ENCODE measurements around the gene PADI1. TPM values are rescaled to one million over a fixed set of nuclear protein-coding genes. Genes with fewer than 3 reads are reported as not detected.
A peak's percentile ranks its signal among the peaks of the same experiment; 100 is the strongest.
"Not testable (repeated sequence)": the region's sequence is repeated elsewhere in the genome, so short reads cannot be mapped to it uniquely, and the experiment has no call there.

The PADI1 gene
- polyA plus RNA-seq, 3 donors, result 0.06 to 0.22 (median 0.08) TPM

DNA sequence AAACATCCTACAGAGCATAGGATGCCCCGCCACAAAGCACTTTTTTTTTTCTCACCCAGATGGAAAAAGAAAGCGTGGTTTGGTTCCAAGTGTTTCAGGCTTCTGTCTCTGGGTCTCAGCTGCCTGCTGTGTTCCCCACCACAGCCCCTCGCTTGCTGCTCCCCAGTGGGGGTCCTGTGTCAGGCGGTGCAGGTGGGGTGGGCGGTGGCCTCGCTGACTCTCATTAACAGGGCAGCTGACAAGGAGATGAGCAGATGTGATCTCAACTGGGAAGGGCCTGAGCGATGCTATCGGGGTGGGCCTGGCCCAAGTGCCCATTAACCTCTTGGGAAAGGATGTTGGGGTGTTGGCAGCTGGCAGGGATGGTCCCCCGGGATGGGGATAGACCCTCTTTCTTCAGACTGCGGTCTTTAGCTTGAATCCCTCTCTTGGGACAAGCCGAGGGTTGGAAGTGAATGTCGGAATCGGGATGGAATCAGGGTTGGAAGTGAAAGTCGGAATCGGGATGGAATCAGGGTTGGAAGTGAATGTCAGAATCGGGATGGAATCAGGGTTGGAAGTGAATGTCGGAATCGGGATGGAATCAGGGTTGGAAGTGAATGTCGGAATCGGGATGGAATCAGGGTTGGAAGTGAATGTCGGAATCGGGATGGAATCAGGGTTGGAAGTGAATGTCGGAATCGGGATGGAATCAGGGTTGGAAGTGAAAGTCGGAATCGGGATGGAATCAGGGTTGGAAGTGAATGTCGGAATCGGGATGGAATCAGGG, 36.3 kb downstream of the PADI1 start:
- not testable (repeated sequence) for DNase-seq

DNA sequence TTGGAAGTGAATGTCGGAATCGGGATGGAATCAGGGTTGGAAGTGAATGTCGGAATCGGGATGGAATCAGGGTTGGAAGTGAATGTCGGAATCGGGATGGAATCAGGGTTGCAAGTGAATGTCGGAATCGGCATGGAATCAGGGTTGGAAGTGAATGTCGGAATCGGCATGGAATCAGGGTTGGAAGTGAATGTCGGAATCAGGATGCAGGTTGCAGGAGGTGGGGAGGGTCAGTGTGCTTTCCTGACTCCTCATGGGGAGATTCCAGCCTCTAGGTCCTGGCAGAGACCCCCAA, 36.8 kb downstream of the PADI1 start:
- DNase-seq, result not testable (repeated sequence)

DNA sequence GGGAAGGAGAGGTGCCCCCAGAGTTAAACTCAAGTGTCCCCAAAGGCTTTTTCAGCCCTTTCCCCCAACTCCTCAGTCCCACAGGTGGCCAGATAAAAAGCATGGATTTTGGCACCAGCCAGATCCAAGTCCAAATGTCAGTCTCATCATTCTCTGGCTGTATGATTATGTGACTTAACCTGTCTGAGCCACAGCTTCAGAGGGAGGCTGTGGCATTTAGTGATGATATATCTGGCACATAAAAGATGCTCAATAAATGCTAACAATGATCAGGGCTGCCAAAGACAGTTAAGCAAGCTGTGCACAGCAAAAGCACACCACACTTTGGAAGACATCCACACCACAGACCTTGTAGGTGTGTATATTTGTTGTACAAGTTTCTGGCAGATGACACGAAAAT, 38.3 kb downstream of the PADI1 start:
- no peak for DNase-seq

DNA sequence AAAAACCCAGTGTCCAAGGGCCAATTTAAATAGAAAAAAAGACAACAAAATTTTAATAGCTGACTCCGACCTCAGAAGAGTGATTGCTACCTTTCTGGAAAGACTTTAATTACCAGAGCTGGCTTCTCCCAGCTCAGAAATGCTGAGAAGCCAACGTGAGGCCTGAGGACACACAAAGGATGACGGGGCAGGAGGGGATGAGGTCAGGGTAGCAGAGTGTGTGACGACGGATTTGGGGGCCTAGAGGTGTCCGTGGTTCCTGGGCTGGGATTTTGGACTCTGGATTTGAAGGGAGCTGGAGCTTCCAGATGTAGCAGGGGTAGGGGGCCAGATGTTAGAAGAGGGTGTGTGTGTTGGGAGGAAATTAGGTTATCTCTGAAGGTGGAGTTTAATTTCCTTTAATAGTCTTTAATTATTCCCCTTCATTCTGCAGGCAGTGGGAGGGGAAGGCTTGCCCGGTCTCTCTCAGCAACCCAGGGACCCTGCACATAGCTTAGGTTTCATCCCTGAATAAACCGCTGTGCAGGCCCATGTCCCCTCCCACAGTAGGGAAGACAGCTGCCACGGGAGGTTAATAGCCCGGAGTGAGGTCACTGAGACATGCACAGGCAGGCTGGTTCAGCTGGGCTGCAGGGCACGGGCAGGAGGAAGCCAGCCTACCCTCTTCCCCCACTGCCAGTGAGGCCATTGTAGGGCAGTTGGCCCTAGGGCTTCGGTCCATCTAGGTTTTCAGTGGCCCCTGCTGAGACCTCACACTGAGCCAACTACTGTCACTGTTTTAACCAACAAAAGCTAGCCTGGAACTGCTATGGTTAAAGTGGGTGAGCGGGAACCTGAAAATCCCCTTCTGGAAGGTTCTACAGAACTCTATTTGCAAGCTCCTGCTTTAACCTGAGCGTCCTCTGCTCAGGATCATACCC, 40.2 kb downstream of the PADI1 start:
- DNase-seq, result peak; percentile 84

DNA sequence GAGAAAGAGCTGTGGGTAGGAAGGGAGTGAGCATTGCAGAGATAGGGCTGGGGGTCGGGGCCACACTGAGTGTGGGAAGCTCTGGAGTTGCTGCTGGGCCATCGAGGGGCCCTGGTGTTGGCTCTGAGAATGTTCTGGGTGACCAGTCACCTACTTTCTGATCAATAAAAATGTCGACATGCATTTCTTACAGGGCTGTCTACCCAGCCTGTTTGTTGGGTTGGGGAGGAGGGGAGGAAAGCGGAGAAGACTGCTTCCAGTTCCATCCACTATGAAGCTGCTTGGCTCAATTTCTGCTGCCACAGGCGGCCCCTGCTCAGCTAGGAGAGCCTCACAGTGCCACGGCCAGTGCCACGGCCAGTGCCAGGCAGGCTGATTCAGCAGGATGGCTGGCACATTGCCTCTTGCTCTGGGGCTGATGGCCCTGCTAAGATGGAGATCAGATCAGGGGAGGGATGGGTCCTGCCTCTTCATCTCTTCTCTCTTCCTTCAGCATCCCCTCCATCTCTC, 40.9 kb downstream of the PADI1 start:
- DNase-seq, result no peak

DNA sequence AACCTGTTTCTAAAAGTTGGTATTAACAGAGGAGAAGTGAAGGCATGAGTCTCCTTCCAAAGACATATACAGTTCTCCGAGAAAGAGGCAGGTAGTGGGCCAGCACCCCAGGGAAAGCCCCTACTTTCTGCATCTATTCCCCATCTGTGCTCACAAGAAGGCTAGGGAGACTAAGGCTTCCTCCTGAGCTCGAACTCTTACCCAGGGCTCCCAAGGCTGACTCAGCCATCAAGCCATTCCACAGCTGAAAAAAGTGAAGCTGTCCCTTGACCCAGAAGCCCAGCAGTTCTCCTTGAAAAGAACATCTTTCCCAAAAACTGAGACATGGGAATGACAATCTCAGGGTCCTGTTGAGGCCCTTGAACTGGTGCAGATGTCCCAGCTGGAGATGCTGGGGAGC, 42.0 kb downstream of the PADI1 start:
- DNase-seq, result no peak

DNA sequence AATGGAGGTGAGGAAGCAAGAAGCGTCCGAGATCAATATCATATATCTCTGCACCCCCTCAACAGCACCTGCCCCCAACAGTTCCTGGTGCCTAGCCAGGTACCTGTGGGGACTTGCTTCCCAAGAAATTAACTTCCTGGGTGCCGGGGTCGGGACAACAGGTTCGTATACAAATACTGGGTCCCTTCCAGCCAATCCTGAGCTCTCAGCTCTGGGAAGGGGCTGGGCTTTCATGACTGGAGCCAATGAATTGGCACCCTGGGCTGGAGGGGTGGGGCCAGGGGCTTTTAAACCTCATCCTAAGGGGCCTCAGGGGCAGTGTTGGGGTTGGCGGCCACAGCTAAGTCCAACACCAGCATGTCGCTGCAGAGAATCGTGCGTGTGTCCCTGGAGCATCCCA, 43.9 kb downstream of the PADI1 start, which contains the start of gene PADI3:
PADI3 (plus strand) TSS at position 318 of the 400 bp plus-strand sequence; CDS start at position 358, 40 bp downstream.
- DNase-seq, result no peak

DNA sequence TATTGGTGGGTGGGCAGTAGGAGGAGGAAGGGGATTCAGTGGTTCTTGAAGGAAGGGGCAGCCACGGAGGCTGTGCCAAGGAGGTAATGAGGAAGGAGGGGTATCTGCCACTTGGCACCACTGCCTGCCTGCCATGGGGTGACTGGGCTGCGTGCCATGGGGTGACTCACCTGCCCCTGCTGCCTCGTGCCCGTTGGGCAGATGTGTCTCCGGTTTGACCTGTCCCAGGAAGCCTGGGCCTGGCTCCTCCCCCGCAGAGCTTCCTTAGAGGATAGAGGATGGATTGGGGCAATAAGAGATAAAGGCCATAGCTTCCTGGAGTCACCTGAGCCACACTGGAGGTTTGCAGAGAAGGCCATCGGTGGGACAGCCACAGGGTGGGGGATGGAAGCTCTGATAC, 45.7 kb downstream of the PADI1 start:
- no peak for DNase-seq

DNA sequence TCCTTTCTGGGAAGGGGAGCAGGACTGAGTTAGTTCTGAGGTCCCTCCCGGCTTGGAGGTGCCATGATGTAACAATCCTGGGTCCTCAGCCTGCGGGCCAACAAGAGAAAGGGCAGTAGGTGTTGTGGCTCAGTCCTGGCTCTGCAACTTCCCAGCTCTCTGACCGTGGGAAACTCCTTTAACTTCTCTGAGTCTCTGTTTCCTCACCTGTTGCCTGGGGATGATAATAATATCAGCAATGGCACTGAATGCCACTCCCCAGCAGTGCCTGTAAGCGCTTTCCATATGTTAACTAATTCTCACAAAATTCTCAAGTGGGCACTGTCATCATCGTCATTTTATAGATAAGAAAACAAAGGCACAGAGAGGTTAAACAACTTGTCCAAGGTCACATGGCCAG, 46.3 kb downstream of the PADI1 start:
- DNase-seq, result no peak

DNA sequence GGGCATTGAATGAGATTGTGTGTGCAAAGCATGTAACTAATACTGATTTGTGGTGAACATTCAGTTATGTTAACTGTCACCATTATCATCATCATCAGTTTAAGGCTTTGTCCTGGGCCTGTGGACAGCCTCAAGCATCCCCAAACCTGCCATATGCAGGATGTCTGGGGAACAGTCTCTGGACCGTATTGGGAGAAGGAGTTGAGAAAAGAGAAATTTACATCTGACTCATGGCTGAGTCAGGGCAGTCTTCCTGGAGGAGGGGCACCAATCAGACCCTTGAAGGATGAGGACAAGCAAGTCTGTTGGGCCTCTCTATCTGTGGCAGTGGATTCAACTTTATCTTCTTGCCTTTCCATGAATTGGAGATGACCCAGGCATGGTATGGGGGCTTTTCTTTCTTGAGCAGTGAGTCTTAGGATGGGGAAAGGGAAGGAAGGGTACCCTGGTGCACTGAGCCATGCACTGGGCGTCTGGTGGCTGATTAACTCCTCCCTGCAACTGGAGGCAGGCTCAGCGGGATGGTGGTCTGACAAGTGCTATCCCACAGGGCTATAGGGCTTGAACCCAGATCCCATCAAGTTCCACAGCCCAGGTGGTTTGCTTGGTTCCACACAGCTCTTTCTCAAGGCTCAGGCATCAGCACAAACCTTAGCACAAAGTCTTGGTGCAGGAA, 46.9 kb downstream of the PADI1 start:
- no peak for DNase-seq

DNA sequence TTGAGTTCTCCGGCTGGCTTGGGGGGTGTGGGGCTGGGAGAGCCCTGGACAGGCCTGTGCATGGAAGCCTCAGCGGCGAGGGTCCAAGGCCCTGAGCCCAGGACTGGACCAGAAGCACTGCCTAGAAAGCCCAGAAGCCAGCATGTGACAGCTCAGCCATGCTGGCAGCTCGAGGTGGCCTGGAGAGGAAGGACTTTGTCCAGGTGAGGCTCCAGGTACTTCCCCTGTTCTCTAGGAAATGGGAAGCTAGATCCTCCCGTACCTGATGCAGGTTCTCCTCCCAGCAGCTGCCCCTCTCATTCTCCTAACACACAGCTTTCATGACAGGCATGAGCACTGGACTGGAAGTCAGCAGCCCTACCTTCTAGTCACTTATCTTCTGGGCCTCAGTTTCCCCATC, 50.4 kb downstream of the PADI1 start:
- no peak for DNase-seq

DNA sequence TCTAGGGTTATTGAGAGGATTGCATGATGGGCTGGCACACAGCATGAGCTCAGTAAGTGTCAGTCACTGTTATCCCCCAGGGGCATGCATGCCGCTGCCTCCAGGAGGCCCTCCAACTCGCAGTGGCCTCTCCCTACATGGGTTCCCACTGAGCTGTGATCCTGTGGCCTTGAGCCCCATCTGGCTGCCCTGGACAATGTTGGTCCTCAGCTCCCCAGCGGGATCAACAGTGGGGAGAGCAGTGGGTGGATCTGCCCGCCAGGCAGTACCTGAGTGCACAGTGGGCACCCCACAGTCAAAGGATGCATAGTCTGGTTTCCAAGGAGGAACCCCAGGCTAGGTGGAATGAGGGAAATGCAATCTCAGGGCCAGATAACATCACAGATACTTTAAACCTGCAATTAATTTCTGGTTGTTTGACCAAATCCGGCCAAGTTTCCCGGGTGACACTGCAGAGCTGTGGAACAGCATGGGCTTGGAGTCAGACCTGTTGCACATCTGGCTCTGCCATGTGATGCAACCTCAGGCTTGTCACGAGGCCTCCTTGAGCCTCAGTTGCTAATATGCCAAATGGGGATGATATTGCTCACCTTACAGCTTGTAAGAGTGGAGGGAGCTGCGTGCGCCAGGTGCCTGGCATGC, 53.3 kb downstream of the PADI1 start:
- no peak for DNase-seq

DNA sequence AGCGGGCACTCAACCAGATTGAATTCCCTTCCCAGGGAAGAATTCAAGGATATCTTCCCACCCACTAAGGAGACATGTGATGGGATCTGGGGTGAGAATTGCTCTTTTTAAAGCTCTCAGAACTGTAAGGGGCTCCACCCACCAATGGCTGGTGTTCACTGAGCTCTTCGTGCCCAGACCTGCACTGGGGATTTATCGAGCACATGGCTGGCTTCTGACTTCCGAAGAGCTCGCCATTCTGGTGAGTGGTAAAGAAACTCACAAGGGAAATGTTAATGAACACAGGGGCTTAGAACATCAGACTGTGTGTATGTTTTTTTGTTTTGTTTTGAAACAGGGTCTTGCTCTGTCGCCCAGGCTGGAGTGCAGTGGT, 53.8 kb downstream of the PADI1 start:
- no peak for DNase-seq

DNA sequence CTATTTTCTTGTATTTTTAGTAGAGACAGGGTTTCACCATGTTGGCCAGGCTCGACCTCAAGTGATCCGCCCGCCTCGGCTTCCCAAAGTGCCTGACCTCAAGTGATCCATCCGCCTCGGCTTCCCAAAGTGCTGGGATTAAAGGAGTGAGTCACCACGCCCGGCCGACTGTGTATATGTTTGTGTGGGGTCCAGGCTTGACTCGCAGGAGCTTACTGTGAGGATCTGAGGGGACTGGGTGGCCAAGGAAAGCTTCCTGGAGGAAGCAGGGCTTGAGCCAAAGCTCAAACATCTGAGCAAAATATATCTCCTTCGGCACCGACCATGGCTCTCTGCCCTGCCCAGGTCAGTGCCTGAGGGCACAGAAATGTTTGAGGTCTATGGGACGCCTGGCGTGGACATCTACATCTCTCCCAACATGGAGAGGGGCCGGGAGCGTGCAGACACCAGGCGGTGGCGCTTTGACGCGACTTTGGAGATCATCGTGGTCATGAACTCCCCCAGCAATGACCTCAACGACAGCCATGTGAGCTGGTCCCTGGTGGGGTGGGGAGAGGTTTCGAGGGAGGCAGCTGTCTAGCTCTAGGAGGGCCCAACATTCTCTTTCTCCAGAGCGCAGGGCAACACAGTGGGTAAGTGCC, 54.4 kb downstream of the PADI1 start:
- DNase-seq, result no peak

DNA sequence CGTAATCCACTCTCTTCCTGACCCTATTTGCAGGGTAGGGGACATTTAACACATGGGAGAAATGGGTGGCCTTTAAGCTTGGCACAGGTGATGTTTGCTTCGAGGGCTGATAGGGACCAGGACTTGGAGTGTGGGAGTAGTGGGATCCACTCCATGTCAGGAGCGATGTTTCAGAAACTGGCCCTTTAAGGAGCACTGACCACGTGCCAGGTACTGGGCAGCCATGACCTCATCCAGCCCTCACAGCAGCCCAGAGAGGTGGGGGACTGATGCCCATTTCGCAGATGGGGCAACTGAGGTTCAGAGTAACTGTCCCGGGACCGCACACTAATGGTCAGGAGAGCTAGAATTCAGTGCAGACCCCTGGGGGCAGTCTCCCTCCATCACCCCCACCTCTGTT, 55.3 kb downstream of the PADI1 start:
- DNase-seq, result no peak

DNA sequence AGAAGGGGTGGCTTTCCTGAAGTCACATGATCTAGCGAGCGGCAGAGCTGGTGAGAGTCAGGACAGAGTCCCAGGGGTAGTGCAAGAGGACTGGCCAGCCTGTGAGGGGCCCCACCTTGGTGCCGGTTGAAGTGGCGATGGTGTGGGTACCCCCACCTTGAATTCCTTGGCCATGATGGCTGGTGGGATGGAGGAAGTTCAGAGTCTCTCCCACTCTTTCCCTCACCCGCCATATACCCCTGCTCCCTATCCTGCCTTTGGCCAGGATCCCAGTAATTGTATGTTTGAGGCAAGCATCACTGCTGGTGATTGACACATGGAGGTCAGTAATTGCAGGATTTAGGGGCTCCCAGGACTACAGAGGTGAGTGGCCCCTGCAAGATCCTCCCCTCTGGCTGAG, 55.8 kb downstream of the PADI1 start:
- DNase-seq, result no peak

DNA sequence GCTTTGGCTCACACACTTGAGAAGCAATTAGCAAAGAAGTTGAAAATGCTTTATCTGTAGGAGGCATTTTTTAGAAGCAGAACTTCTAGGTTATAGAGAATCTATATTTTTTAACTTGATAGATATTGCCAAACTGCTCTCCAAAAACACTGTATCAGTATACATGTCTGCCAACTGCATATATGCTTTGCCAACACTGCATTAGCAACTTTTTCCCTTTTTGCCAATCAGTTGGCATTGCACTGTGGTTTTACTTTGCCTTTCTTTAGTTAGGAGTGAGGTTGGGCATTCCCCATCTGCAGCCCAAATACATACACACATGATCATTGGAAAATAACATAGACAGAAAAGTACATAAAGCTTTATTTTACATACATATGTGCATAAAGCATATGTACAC, 59.0 kb downstream of the PADI1 start:
- no peak for DNase-seq

DNA sequence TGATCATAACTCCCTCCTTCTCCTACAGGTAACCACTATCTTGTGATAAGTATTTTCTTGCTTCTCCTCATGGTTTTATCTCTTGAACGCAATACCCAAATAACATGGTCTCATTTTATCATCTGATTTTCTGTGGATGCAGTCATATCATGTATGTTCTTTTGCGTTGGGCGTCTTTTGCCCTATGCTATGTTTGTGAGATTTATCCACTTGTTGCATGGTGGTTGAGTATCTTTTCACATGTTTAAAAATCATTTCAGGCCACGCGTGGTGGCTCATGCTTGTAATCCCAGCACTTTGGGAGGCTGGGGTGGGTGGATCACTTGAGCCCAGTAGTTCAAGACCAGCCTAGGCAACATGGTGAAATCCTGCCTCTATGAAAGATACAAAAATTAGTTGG, 59.5 kb downstream of the PADI1 start:
- no peak for DNase-seq

DNA sequence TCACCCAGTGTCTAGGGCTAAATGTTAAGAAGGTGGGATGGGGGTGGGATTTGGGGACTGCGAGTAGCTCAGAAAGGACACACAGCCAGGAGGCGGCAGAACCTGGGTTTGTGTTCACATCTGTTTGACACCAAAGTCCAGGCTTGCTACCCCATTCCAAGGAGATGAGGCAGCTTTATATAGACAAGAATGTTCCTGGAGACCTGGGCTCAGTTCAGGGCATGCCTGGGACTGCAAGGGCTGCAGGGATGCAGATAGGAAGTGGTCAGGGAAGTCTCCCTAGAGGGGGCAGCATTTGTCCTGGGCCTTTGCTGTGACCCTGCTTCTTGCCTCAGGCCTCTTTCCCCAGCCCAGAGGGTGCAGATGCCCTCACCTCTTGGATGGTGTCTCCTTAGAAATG, 60.2 kb downstream of the PADI1 start:
- DNase-seq, result no peak

DNA sequence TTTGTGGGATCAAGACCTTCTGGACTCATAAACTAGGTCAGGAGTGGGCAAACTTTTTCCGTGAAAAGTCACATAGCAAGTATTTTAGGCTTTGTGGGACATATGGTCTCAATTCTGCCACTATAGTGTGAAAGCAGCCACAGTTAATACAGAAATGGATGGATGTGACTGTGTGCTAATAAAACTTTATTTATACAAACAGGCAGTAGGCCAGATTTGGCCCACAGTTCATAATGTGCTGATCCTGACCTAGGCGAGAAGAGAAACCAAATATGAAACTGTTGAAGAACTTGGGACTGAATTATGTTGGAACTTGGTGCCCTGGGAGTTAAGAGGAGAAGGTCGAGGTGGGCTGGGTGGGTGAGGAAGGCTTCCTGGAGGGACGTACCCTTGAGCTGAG, 61.0 kb downstream of the PADI1 start:
- no peak for DNase-seq

All from renal pelvis (tissue), 4 donors.